EH (cell line): ENCODE data around the gene IBA57.

Experiments
- DNase-seq: peaks from one replicate; pipeline ENCODE4 v3.0.0-alpha.2; 2015; ENCODE audit warnings: low read depth

Gene IBA57

GRCh38 chr1:228190778-228191177, 25.2 kb downstream of the IBA57 start:
- DNase-seq: no peak

GRCh38 chr1:228194436-228194835, 28.8 kb downstream of the IBA57 start:
- DNase-seq: no peak

GRCh38 chr1:228194921-228195812, 29.6 kb downstream of the IBA57 start:
- no peak for DNase-seq

- DNase-seq: no peak
Observed at GRCh38 chr1:228197555-228198147, 32.0 kb downstream of the IBA57 start.

GRCh38 chr1:228198977-228199590, 33.5 kb downstream of the IBA57 start:
- DNase-seq: peak; percentile 28

GRCh38 chr1:228204958-228205357, 39.4 kb downstream of the IBA57 start:
- no peak for DNase-seq

GRCh38 chr1:228205526-228206436, 40.2 kb downstream of the IBA57 start:
- DNase-seq: no peak

GRCh38 chr1:228206582-228207351, 41.2 kb downstream of the IBA57 start:
- no peak for DNase-seq

- no peak for DNase-seq
Observed at GRCh38 chr1:228207381-228207810, 41.8 kb downstream of the IBA57 start.

- DNase-seq: no peak
Observed at GRCh38 chr1:228207851-228208821, 42.5 kb downstream of the IBA57 start, which contains the start of gene OBSCN. Gene OBSCN (plus strand): TSS chr1:228208044. CDS start chr1:228211784, 3,740 bp downstream.

GRCh38 chr1:228208831-228209551, 43.4 kb downstream of the IBA57 start:
- DNase-seq: no peak

GRCh38 chr1:228209657-228210056, 44.1 kb downstream of the IBA57 start:
- no peak for DNase-seq

- no peak for DNase-seq
Observed at GRCh38 chr1:228210076-228210651, 44.6 kb downstream of the IBA57 start.

- no peak for DNase-seq
Observed at GRCh38 chr1:228210712-228211530, 45.3 kb downstream of the IBA57 start.

- no peak for DNase-seq
Observed at GRCh38 chr1:228211531-228212414, 46.2 kb downstream of the IBA57 start.

- no peak for DNase-seq
Observed at GRCh38 chr1:228212415-228212965, 46.9 kb downstream of the IBA57 start.
